Measurements from ENCODE around the gene CD58.

The CD58 gene

GRCh38 chr1:116465845-116466685 lies 104.8 kb downstream of the CD58 start:
- no peak for DNase-seq

GRCh38 chr1:116465477-116465844 lies 105.4 kb downstream of the CD58 start:
- DNase-seq: no peak
